Hindlimb muscle (tissue), 1 donor: ENCODE measurements around the gene CPNE1. TPM values are rescaled to one million over a fixed set of nuclear protein-coding genes. Genes with fewer than 3 reads are reported as not detected.
"Not testable (repeated sequence)": the region's sequence is repeated elsewhere in the genome, so short reads cannot be mapped to it uniquely, and the experiment has no call there.

Source experiments
- DNase-seq: peaks from one replicate; pipeline ENCODE4 v3.0.0-alpha.2; 2013
- polyA plus RNA-seq: library from polyadenylated mRNA; unstranded; fragments of 120-200 nt; gene quantifications from one replicate; pipeline ENCODE4 v1.2.1, GENCODE V29; 2013; ENCODE audit not compliant: insufficient read length

Gene CPNE1
- polyA plus RNA-seq: 144 TPM

GRCh38 chr20:35664466-35665206, at the start of gene CPNE1, which contains the start of gene RBM12:
CPNE1 (minus strand) TSS chr20:35664900; CDS start chr20:35632923, 31,977 bp downstream.
RBM12 (minus strand) TSS chr20:35664900; CDS start chr20:35655322, 9,578 bp downstream.
- peak; percentile 95 for DNase-seq

GRCh38 chr20:35714127-35714526, 49.4 kb upstream of the CPNE1 start:
- no peak for DNase-seq

GRCh38 chr20:35713120-35713519, 48.4 kb upstream of the CPNE1 start:
- DNase-seq: not testable (repeated sequence)

GRCh38 chr20:35711588-35712209, 47.0 kb upstream of the CPNE1 start:
- DNase-seq: no peak

- DNase-seq: no peak
Observed at GRCh38 chr20:35710884-35711587, 46.3 kb upstream of the CPNE1 start.

GRCh38 chr20:35710039-35710438, 45.3 kb upstream of the CPNE1 start:
- DNase-seq: no peak

- no peak for DNase-seq
Observed at GRCh38 chr20:35709259-35709658, 44.6 kb upstream of the CPNE1 start.

- no peak for DNase-seq
Observed at GRCh38 chr20:35708502-35708901, 43.8 kb upstream of the CPNE1 start.

- not testable (repeated sequence) for DNase-seq
Observed at GRCh38 chr20:35706591-35707529, 42.2 kb upstream of the CPNE1 start.

GRCh38 chr20:35705894-35706293, 41.2 kb upstream of the CPNE1 start:
- not testable (repeated sequence) for DNase-seq

- no peak for DNase-seq
Observed at GRCh38 chr20:35704514-35705261, 40.0 kb upstream of the CPNE1 start.

- no peak for DNase-seq
Observed at GRCh38 chr20:35702824-35703695, 38.4 kb upstream of the CPNE1 start.

- no peak for DNase-seq
Observed at GRCh38 chr20:35702051-35702823, 37.5 kb upstream of the CPNE1 start.

GRCh38 chr20:35700625-35701148, 36.0 kb upstream of the CPNE1 start:
- no peak for DNase-seq

GRCh38 chr20:35699957-35700624, 35.4 kb upstream of the CPNE1 start:
- DNase-seq: no peak

GRCh38 chr20:35699127-35699956, 34.6 kb upstream of the CPNE1 start, which contains the start of the genes NFS1 and ROMO1:
NFS1 (minus strand) TSS chr20:35699352; CDS start chr20:35699288, 64 bp downstream.
ROMO1 (plus strand) TSS chr20:35699405; CDS start chr20:35699633, 228 bp downstream.
- peak; percentile 92 for DNase-seq
